Tongue (tissue), 2 donors: Measurements from ENCODE around the gene MAPKAPK2. TPM values are rescaled to one million over a fixed set of nuclear protein-coding genes. Genes with fewer than 3 reads are reported as not detected.
"Not testable (repeated sequence)": the region's sequence is repeated elsewhere in the genome, so short reads cannot be mapped to it uniquely, and the experiment has no call there.

Experiments
- DNase-seq: peaks from one replicate; pipeline ENCODE4 v3.0.0-alpha.2; 2015
- total RNA-seq: library from RNA; depleted of rRNA; stranded (reverse); fragments of >200 nt; gene quantifications from one replicate; pipeline ENCODE4 v1.2.3, GENCODE V29; 2014

Gene MAPKAPK2
- total RNA-seq, 1 donor from 2014 or later, result 44.4 TPM

GRCh38 chr1:206744683-206745082 is 60.0 kb downstream of the MAPKAPK2 start:
- DNase-seq, result no peak

DNA sequence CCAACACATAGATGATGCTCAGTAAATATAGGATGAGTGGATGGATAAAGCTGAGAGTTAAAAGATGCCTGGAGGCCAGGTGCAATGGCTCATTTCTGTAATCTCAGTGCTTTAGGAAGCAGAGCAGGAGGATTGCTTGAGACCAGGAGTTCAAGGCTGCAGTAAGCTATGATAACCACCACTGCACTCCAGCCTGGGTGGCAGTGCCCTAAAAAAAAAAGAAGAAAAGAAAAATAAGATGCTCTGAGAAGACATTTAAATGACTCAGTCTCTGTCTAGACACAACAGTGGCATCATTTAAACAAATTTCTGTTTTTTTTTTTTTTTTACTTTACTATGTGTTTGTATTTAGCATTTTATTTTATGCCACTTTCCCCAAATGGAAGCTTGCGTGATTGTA is 60.6 kb downstream of the MAPKAPK2 start:
- DNase-seq, result no peak

DNA sequence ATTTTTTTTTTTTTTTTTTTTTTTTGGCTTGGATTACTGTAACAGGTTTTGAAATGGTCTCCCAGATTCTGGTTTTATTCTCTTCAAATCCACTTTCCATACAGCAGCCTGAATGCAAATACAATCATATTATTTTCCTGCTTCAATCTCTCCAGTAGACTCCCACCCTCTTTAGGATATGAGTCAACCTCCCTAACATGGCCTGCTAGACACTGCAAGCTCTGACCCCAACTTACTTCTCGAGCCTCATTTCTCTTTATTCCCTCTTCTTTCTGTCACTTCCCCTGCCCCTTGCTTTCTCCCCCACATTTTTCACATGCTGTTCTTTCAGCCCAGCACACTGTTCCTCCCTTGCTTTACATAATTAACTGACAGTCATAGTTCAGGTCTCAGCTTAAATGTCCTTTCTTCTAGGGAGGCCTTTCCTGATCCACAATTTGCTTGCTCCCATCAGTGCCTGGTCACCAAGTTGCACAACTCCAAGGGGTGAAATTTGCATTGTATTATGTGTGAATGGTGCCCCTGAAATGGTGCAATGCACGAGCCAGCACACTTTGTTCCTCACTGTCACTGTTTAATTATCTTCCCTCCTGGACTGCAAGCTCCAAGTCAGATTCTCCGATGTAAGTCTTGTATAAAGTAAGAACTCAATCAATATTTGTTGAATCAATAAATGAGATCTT is 63.8 kb downstream of the MAPKAPK2 start:
- no peak for DNase-seq

GRCh38 chr1:206751891-206752290 is 67.2 kb downstream of the MAPKAPK2 start:
- no peak for DNase-seq

DNA sequence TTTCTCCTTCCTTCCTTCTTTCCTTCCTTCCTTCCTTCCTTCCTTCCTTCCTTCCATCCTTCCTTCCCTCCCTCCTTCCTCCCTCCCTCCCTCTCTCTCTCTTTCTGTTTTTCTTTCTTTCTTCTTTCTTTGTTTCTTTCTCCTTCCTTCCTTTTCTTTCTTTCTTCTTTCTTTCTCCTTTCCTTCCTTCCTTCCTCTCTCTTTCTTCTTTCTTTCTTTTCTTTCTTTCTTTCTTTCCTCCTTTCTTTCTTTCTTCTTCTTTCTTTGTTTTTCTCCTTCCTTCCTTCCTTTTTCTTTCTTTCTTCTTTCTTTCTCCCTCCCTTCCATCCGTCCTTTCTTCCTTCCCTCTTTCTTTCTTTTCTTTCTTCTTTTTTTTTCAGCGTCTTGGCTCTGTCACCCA is 67.8 kb downstream of the MAPKAPK2 start:
- no peak for DNase-seq

DNA sequence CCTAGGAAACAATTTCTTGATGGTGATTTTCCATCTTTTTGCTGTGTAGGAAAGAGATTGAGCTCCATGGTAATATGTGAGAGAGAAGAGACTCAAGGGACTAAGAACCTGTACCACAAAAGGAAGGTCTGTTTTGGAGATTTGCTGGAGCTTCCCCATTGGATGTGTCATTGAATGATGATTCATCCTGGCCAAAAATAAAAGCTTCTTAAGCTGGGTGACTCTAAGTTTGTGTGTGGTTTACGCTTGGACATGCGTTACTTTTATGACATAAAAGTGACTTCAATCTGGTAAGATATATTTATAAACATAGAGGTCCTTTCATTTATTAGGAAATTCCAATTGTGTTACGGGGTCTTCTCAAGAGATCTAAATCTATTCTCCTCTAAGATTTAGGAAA is 68.4 kb downstream of the MAPKAPK2 start:
- no peak for DNase-seq

GRCh38 chr1:206754011-206754410 is 69.3 kb downstream of the MAPKAPK2 start:
- no peak for DNase-seq

- DNase-seq, result no peak
These were observed 73.0 kb downstream of the MAPKAPK2 start for GRCh38 chr1:206757524-206758266.

GRCh38 chr1:206760590-206760989 is 75.9 kb downstream of the MAPKAPK2 start:
- DNase-seq, result no peak

DNA sequence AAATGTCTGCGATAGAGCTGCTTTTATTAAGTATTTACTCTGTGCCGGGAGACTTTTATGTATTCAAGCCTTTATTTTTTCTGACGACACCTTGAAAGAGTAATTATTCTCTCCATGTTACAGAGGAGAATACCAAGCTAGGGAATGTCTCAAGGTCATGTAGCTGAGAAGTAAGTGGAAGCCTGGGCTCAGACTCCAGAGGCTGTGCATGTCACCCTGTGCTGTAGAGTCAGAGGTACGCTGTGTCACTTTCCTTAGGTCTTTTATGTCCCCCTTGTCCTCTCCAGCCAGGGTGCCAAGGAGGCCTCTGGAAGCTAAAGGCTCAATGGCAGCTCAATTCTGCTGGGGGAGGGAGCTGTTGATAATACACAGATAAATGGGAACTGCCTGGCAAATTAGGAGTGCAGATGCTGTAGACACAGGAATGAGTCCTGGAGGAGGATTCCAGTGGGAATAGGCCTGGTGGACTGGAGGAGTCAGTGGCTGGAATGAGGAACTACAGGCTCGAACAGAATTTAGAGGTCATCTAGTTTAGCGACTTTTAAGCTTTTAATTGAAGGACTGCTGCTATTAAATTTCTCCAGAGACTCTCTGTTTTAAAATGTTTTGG is 76.6 kb downstream of the MAPKAPK2 start:
- DNase-seq, result no peak

GRCh38 chr1:206762741-206763364 is 78.1 kb downstream of the MAPKAPK2 start:
- DNase-seq, result not testable (repeated sequence)

DNA sequence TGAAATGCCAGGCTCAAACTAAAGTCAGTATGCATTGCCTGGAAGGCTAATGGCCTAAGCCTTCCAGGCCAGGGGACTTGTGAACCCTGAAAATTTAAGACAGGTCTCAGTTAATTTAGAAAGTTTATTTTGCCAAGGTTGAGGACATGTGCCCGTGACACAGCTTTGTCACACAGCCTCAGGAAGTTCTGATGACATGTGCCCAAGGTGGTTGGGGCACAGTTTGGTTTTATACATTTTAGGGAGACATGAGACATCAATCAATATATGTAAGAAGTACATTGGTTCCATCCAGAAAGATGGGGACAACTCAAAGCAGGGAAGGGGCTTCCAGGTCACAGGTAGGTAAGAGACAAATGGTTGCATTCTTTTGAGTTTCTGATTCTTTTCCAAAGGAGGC is 81.1 kb downstream of the MAPKAPK2 start:
- not testable (repeated sequence) for DNase-seq

DNA sequence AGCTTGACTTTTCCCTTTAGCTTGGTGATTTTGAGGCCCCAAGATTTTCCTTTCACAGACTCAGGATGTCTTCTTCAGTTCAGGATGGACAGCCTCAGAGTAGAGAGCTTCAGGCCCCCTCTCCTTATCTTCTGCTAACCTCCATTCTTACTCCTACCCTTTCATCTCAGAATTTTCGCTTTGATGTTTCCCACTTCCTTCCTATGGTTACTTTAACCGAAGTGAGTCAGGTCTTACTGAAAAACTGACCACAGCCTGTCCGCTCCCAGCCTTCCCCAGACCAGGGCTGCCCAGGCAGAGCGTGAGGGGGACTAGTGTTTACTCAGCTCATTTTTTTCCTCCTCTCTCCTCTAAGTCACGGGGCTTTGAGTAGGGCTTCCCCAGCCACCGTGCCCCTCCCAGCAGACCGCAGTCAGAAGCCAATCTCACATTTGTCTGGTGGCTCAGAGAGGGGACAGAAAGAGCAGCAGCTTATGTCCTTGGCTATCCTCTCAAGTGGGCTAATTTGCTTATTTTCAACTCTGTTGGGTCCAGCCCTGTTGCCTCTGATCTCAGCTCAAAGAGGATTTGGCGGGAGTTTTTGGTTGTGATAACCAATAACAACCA is 81.6 kb downstream of the MAPKAPK2 start:
- peak; percentile 10 for DNase-seq

- DNase-seq, result no peak
These were observed 84.0 kb downstream of the MAPKAPK2 start for GRCh38 chr1:206768472-206769303.

GRCh38 chr1:206769304-206769731 is 84.6 kb downstream of the MAPKAPK2 start:
- DNase-seq, result no peak

DNA sequence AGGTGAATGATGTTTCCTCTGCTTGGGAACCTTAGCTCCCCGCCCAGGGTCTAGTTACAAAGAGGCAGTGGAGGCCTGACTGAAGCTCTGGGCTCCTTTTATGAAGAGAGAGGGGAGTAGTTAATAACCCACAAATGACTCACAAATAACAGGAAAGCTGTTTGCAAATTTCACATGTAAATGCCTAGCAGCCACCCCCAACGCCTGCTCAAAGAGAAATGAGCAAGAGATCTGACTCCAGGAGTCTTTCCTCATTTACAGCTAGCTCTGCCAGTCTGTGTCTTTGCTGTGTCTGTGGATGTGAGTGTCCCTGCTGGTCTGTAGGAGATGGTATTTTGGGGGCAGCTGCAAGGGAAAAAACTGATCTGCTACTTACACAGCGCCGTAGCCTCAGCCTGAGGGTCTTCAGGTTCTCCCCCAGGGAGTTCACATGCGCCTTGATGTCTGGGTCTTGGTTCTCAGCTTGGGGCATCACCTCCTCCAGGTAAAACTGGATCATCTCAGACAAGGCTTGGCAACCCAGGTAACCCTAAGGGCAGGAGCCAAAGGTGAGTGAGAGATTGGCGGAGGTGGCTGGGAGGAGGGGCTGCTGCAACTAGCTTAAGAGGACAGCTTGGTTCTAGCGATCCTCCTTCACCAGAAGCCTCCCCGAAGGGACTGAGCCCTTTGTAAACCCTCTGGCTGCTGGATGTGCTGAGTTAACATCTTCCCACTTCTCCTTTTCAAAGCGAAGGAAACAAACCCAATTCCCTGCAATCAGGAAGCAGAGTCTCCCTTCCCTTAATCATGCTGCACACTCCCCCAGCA is 86.0 kb downstream of the MAPKAPK2 start, which contains the start of gene IL19:
Gene IL19, plus strand, starts transcription at position 243 of the 807 bp plus-strand sequence. CDS start 65,890 bp downstream, outside the sequence.
- no peak for DNase-seq

DNA sequence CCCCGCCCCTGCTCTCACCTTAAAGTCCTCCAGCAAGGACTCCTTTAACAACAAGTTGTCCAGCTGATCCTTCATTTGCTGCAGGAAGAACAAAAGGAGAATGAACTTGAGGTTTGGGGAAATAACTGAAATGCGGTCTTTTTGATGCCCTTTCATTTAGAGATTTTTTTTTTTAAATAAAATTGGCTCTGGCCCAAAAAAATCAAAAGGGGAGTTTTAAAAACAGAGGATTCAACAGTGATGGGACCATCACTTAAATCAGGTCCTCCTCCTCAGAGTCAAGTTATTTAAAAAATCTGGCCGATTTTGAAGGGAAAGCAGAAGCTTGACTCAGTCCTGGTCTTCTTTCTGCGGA is 86.6 kb downstream of the MAPKAPK2 start:
- no peak for DNase-seq

GRCh38 chr1:206772243-206772937 is 87.7 kb downstream of the MAPKAPK2 start, which contains the start of gene IL10:
Gene IL10 (minus strand): TSS chr1:206772494. CDS start chr1:206772435, 59 bp downstream.
- no peak for DNase-seq

- DNase-seq, result no peak
These were observed 89.4 kb downstream of the MAPKAPK2 start for GRCh38 chr1:206774093-206774492.

GRCh38 chr1:206776229-206776628 is 91.5 kb downstream of the MAPKAPK2 start:
- no peak for DNase-seq
